GM12873 (cell line): Measurements from ENCODE around the gene DLGAP4.

ENCODE experiments used
- CTCF ChIP-seq: IDR thresholded peaks from 2 replicates; pipeline ENCODE4 v1.5.1; 2012; ENCODE audit warnings: low read depth, mild to moderate bottlenecking, moderate library complexity, low read length, control low read depth; ENCODE audit not compliant: insufficient read depth; ENCODE audit errors: missing control alignments

The DLGAP4 gene

GRCh38 chr20:36344517-36345132, 38.5 kb downstream of the DLGAP4 start:
- TF ChIP-seq CTCF = no peak

GRCh38 chr20:36346256-36346655, 40.1 kb downstream of the DLGAP4 start:
- TF ChIP-seq CTCF = no peak

GRCh38 chr20:36349384-36350170, 43.4 kb downstream of the DLGAP4 start:
- no peak for TF ChIP-seq CTCF

- no peak for TF ChIP-seq CTCF
Observed at GRCh38 chr20:36350439-36350838, 44.3 kb downstream of the DLGAP4 start.

- no peak for TF ChIP-seq CTCF
Observed at GRCh38 chr20:36351937-36352336, 45.8 kb downstream of the DLGAP4 start.

- TF ChIP-seq CTCF = no peak
Observed at GRCh38 chr20:36352843-36353553, 46.9 kb downstream of the DLGAP4 start.

GRCh38 chr20:36353740-36354139, 47.6 kb downstream of the DLGAP4 start:
- TF ChIP-seq CTCF = no peak
